CD14-positive monocyte (primary cell): ENCODE measurements around the gene EXOC4. TPM values are rescaled to one million over a fixed set of nuclear protein-coding genes. Genes with fewer than 3 reads are reported as not detected.

Experiments used
- DNase-seq, 3 donors: peaks; one replicate each; pipeline ENCODE4 v3.0.0-alpha.2; 2011 to 2022
- H2AFZ ChIP-seq: 2 replicates; pipeline ENCODE4 v1.6.0; 2012; ENCODE audit warnings: mild to moderate bottlenecking, low read depth, low read length, inconsistent platforms; ENCODE audit not compliant: insufficient read depth, poor library complexity, severe bottlenecking
- H3K27ac ChIP-seq, 2 donors: 1 replicate in 1 of 2; 2 replicates in 1 of 2; pipeline ENCODE4 v1.5.1; 2012 to 2013; ENCODE audit warnings: low read length in 2 of 2, control low read depth in 1 of 2, inconsistent platforms in 1 of 2, low read depth in 1 of 2, mild to moderate bottlenecking in 1 of 2
- H3K27me3 ChIP-seq, 2 donors: one replicate each; pipeline versions ENCODE4 v1.6.0 to v1.6.1; 2011 to 2013; ENCODE audit warnings: low read length in 2 of 2; ENCODE audit not compliant: control insufficient read depth in 2 of 2, insufficient read depth in 2 of 2
- H3K36me3 ChIP-seq, 2 donors: replicated peaks in 1 of 2; 1 replicate in 1 of 2; 2 replicates in 1 of 2; pipeline versions ENCODE4 v1.5.1 to v1.6.1; 2012 to 2013; ENCODE audit warnings: low read length in 2 of 2, control low read depth in 1 of 2, inconsistent platforms in 1 of 2, mild to moderate bottlenecking in 1 of 2; ENCODE audit not compliant: insufficient read depth in 2 of 2, control insufficient read depth in 1 of 2
- H3K4me1 ChIP-seq, 2 donors: 1 replicate in 1 of 2; 2 replicates in 1 of 2; pipeline versions ENCODE4 v1.5.1 to v1.6.1; 2012 to 2013; ENCODE audit warnings: low read length in 2 of 2, control low read depth in 1 of 2, inconsistent platforms in 1 of 2, mild to moderate bottlenecking in 1 of 2, moderate library complexity in 1 of 2; ENCODE audit not compliant: insufficient read depth in 2 of 2, control insufficient read depth in 1 of 2
- H3K4me2 ChIP-seq: replicated peaks from 2 replicates; pipeline ENCODE3; 2012; ENCODE audit warnings: low read length, moderate library complexity, mild to moderate bottlenecking; ENCODE audit not compliant: poor library complexity, severe bottlenecking; ENCODE audit errors: extremely low read depth
- H3K4me3 ChIP-seq, 3 experiments: fragments of 200-600 bp in 1 of 3; sonication (generic) in 1 of 3; replicated peaks in 1 of 3; 1 replicate in 2 of 3; 2 replicates in 1 of 3; pipeline ENCODE4 v1.5.1; 2011 to 2013; ENCODE audit warnings: low read length in 3 of 3, mild to moderate bottlenecking in 3 of 3, control low read depth in 2 of 3, low read depth in 2 of 3, inconsistent platforms in 1 of 3, moderate library complexity in 1 of 3
- H3K79me2 ChIP-seq: 2 replicates; pipeline ENCODE4 v1.6.0; 2012; ENCODE audit warnings: mild to moderate bottlenecking, control low read depth, inconsistent platforms, low read length, moderate library complexity; ENCODE audit not compliant: insufficient read depth
- H3K9ac ChIP-seq: 2 replicates; pipeline ENCODE4 v1.6.0; 2017; ENCODE audit warnings: low read length, mild to moderate bottlenecking; ENCODE audit not compliant: insufficient read depth, poor library complexity, severe bottlenecking
- H3K9me3 ChIP-seq, 2 donors: replicated peaks in 1 of 2; 1 replicate in 1 of 2; 2 replicates in 1 of 2; pipeline versions ENCODE4 v1.5.1 to v1.6.1; 2012 to 2013; ENCODE audit warnings: low read length in 2 of 2, control low read depth in 1 of 2; ENCODE audit not compliant: control insufficient read depth in 1 of 2, insufficient read depth in 1 of 2
- H4K20me1 ChIP-seq: 2 replicates; pipeline ENCODE4 v1.6.0; 2012; ENCODE audit warnings: mild to moderate bottlenecking, low read length, control low read depth, moderate library complexity; ENCODE audit not compliant: insufficient read depth
- H3K27ac Mint-ChIP-seq, 7 donors: one replicate each; pipeline ENCODE4 v1.8.0; 2020; ENCODE audit warnings: mild to moderate bottlenecking in 7 of 7, mixed read lengths in 7 of 7, moderate library complexity in 6 of 7, inconsistent platforms in 2 of 7
- H3K27me3 Mint-ChIP-seq, 3 donors: one replicate each; pipeline ENCODE4 v1.8.0; 2021 to 2022; ENCODE audit warnings: low read depth in 3 of 3, mild to moderate bottlenecking in 3 of 3, mixed read lengths in 3 of 3, moderate library complexity in 3 of 3, inconsistent platforms in 1 of 3
- H3K36me3 Mint-ChIP-seq, 2 donors: one replicate each; pipeline ENCODE4 v1.8.0; 2020; ENCODE audit warnings: mixed read lengths in 2 of 2, inconsistent platforms in 1 of 2, mild to moderate bottlenecking in 1 of 2
- H3K4me1 Mint-ChIP-seq: one replicate; pipeline ENCODE4 v1.8.0; 2020; ENCODE audit warnings: mild to moderate bottlenecking, mixed read lengths
- H3K4me3 Mint-ChIP-seq, 2 donors: one replicate each; pipeline ENCODE4 v1.8.0; 2020; ENCODE audit warnings: mild to moderate bottlenecking in 2 of 2, mixed read lengths in 2 of 2, moderate library complexity in 1 of 2
- H3K9me3 Mint-ChIP-seq, 7 donors: one replicate each; pipeline ENCODE4 v1.8.0; 2020 to 2022; ENCODE audit warnings: mixed read lengths in 7 of 7, mild to moderate bottlenecking in 6 of 7, moderate library complexity in 6 of 7, inconsistent platforms in 2 of 7
- WGBS: methylation state at CpG from one replicate; pipeline ENCODE4 v1.1.5; 2013; ENCODE audit warnings: missing lambda C conversion rate; ENCODE audit not compliant: insufficient coverage; 5-methylcytosine and 5-hydroxymethylcytosine counted together
- intact Hi-C, 2 donors: fragments of 100-400 bp; cut with micrococcal nuclease; formaldehyde crosslinking; loops; one replicate each; pipeline versions ENCODE4 v1.15.0 to v1.15.1; 2023
- polyA plus RNA-seq, 3 donors: library from polyadenylated mRNA; depleted of rRNA in 1 of 3; unstranded in 2 of 3; stranded (reverse) in 1 of 3; fragments of 300-500 nt in 2 of 3; fragments of >200 nt in 1 of 3; fragmentation: Illumina TruSeq in 2 of 3; gene quantifications; 1 replicate in 2 of 3; 2 replicates in 1 of 3; pipeline ENCODE4 v1.2.3, GENCODE V29; 2012 to 2021
- TF ChIP-seq, protein P1 (sequence below): fragments of 200-600 bp; IDR thresholded peaks from one replicate; pipeline ENCODE4 v1.8.0; 2022; ENCODE audit warnings: antibody characterized with exemption, mild to moderate bottlenecking

Gene EXOC4
- polyA plus RNA-seq, 3 donors: 20.6 to 22.3 (median 22.3) TPM

DNA sequence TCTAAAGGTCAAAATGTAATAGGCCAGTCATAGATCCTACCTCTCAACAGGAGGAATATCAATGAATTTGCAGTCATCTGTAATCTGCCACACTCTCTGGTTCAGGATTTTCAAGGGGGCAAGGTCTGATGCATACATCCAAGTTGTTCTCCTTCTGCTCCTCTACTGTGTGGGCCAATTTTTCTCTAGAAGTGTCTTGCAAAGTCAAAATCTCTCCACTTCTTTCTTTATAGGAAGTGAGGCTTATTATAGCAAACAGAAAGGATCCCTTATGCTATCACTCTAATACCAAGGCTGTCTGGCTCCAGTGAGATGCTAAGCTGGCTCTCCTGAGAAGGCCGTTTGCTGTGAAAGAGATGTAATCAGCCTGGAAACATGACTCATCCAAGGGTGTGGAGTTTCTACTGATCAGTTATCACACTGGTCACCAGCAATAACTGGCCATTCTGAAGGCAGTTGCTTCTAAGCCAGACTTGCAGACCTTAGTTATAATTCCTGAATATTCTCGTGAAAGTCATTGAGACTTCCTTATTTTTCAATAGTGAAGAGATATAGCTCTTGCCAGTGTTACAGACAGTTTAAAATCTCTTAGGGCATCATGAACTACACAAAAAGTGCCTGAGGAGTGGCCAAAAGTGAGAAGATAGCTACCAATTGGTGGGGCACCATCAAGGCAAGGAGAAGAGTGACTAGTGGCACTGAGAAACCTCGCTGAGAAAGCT, 831.0 kb downstream of the EXOC4 start:
- H3K4me3 ChIP-seq: peak overlapping the region in 1 of 3 experiments; percentile 15
- peaks cover 28% of the 10 kb centered on the region for H3K4me1 Mint-ChIP-seq
- no peaks in the 10 kb centered on the region for H3K36me3 ChIP-seq
- peak overlapping the region; percentile 0 for H2AFZ ChIP-seq
- TF ChIP-seq, protein P1, sequence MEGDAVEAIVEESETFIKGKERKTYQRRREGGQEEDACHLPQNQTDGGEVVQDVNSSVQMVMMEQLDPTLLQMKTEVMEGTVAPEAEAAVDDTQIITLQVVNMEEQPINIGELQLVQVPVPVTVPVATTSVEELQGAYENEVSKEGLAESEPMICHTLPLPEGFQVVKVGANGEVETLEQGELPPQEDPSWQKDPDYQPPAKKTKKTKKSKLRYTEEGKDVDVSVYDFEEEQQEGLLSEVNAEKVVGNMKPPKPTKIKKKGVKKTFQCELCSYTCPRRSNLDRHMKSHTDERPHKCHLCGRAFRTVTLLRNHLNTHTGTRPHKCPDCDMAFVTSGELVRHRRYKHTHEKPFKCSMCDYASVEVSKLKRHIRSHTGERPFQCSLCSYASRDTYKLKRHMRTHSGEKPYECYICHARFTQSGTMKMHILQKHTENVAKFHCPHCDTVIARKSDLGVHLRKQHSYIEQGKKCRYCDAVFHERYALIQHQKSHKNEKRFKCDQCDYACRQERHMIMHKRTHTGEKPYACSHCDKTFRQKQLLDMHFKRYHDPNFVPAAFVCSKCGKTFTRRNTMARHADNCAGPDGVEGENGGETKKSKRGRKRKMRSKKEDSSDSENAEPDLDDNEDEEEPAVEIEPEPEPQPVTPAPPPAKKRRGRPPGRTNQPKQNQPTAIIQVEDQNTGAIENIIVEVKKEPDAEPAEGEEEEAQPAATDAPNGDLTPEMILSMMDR: no peak
- peak; percentile 17 to 49 (median 25) for DNase-seq
- H3K4me3 Mint-ChIP-seq: no peak overlapping the region
- peaks cover 27 to 30% of the 10 kb centered on the region in 2 donors for H3K4me1 ChIP-seq
- no peaks in the 10 kb centered on the region for H3K79me2 ChIP-seq
- H3K27me3 ChIP-seq: no peaks in the 10 kb centered on the region
- H3K27ac Mint-ChIP-seq: peak overlapping the region; percentile 6 to 91 (median 87)
- peak overlapping the region in 1 of 2 donors; percentile 61 for H3K27ac ChIP-seq
- H3K9me3 ChIP-seq: peaks cover 0 to 16% of the 10 kb centered on the region in 2 donors
- no peak overlapping the region for H3K4me2 ChIP-seq
- no peaks in the 10 kb centered on the region for H4K20me1 ChIP-seq
- intact Hi-C loops: no loop called here
- WGBS: 100% methylated on average over 1 of the region's 3 CpGs
- peaks cover 0 to 15% (median 7%) of the 10 kb centered on the region in 7 donors for H3K9me3 Mint-ChIP-seq
- peaks cover 2 to 4% of the 10 kb centered on the region in 2 donors for H3K36me3 Mint-ChIP-seq
- no peaks in the 10 kb centered on the region for H3K27me3 Mint-ChIP-seq
- no peak overlapping the region for H3K9ac ChIP-seq

DNA sequence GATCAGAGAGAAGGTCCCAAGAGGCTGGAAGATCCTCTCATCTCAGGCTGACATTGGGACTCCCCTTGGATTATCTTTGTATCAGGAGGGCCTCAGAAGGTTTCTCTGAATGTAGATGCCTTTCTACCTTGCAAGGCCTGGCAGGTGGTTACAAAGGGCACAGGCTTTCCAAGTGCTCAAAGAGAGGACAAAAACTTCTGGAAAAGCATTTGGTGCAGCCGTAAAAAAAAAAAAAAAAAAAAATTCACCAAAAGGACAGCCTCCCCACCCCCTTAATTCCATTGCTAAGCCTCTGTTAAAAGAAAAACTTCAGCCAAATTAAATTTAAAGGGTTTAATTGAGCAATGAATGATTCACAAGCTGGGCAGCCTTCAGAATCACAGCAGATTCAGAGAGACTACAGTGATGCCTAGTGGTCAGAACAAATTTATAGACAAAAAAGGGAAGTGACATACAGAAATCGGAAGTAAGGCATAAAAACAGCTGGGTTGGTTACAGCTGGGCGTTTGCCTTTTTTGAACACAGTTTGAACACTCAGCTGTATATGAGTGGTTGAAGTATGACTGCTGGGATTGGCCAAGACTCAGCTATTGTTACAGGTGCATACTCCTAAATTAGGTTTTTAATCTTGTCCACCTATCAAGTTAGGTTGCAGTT, 831.7 kb downstream of the EXOC4 start:
- Histone ChIP-seq H3K4me1 (peaks cover 27 to 30% of the 10 kb centered on the region in 2 donors), H3K36me3 (no peaks in the 10 kb centered on the region), H4K20me1 (no peaks in the 10 kb centered on the region), H3K4me2 (no peak overlapping the region), H3K27me3 (no peaks in the 10 kb centered on the region), H3K9ac (no peak overlapping the region), H3K9me3 (peaks cover 0 to 23% of the 10 kb centered on the region in 2 donors), H3K27ac (peak overlapping the region in 1 of 2 donors; percentile 61), H3K4me3 (peak overlapping the region in 1 of 3 experiments; percentile 15), H2AFZ (peak overlapping the region; percentile 0), H3K79me2 (no peaks in the 10 kb centered on the region)
- DNase-seq: peak; percentile 74 to 85 (median 84)
- no CpG with 5 or more reads among the region's 3 CpGs for WGBS
- Mint-ChIP-seq H3K27me3 (no peaks in the 10 kb centered on the region), H3K9me3 (peaks cover 3 to 22% (median 14%) of the 10 kb centered on the region in 7 donors), H3K36me3 (peaks cover 2 to 5% of the 10 kb centered on the region in 2 donors), H3K4me3 (no peak overlapping the region), H3K27ac (peak overlapping the region; percentile 63 to 91 (median 87)), H3K4me1 (peaks cover 28% of the 10 kb centered on the region)
- intact Hi-C loops: no loop called here
- TF ChIP-seq, protein P1: no peak
